ENCODE results near the gene MOV10L1.

Gene MOV10L1

GRCh38 chr22:50048836-50049235, 41.0 kb upstream of the MOV10L1 start:
- Histone ChIP-seq H3K4me3 (ENCODE audit: low read depth, low read length) (no peak overlapping the region), H3K36me3 (ENCODE audit: control insufficient read depth, insufficient read depth, low read length) (no peaks in the 10 kb centered on the region), H3K9ac (ENCODE audit: low read length) (no peak overlapping the region), H3K27me3 (ENCODE audit: control insufficient read depth, insufficient read depth, low read length) (no peaks in the 10 kb centered on the region; the same call in 1 of the 2 replicates), H3K9me3 (ENCODE audit: control insufficient read depth, insufficient read depth, low read depth, low read length) (peaks cover 1% of the 10 kb centered on the region; the same call in 1 of the 2 replicates), H3K27ac (ENCODE audit: low read depth, low read length) (no peak overlapping the region), H3K4me1 (ENCODE audit: control insufficient read depth, insufficient read depth, low read length) (no peaks in the 10 kb centered on the region)

- Histone ChIP-seq H3K27ac (ENCODE audit: low read depth, low read length) (no peak overlapping the region), H3K36me3 (ENCODE audit: control insufficient read depth, insufficient read depth, low read length) (no peaks in the 10 kb centered on the region), H3K27me3 (ENCODE audit: control insufficient read depth, insufficient read depth, low read length) (no peaks in the 10 kb centered on the region; the same call in 1 of the 2 replicates), H3K4me1 (ENCODE audit: control insufficient read depth, insufficient read depth, low read length) (no peaks in the 10 kb centered on the region), H3K4me3 (ENCODE audit: low read depth, low read length) (no peak overlapping the region), H3K9me3 (ENCODE audit: control insufficient read depth, insufficient read depth, low read depth, low read length) (peaks cover 3% of the 10 kb centered on the region; the same call in 1 of the 2 replicates), H3K9ac (ENCODE audit: low read length) (no peak overlapping the region)
These were observed 40.3 kb upstream of the MOV10L1 start for GRCh38 chr22:50049299-50050195.

- Histone ChIP-seq H3K36me3 (ENCODE audit: control insufficient read depth, insufficient read depth, low read length) (no peaks in the 10 kb centered on the region), H3K4me1 (ENCODE audit: control insufficient read depth, insufficient read depth, low read length) (no peaks in the 10 kb centered on the region), H3K27ac (ENCODE audit: low read depth, low read length) (no peak overlapping the region), H3K9me3 (ENCODE audit: control insufficient read depth, insufficient read depth, low read depth, low read length) (peaks cover 3% of the 10 kb centered on the region; the same call in 1 of the 2 replicates), H3K27me3 (ENCODE audit: control insufficient read depth, insufficient read depth, low read length) (no peaks in the 10 kb centered on the region; the same call in 1 of the 2 replicates), H3K9ac (ENCODE audit: low read length) (no peak overlapping the region), H3K4me3 (ENCODE audit: low read depth, low read length) (no peak overlapping the region)
These were observed 37.9 kb upstream of the MOV10L1 start for GRCh38 chr22:50051930-50052329.

GRCh38 chr22:50053861-50054260, 35.9 kb upstream of the MOV10L1 start:
- no peaks in the 10 kb centered on the region for H3K36me3 ChIP-seq (ENCODE audit: control insufficient read depth, insufficient read depth, low read length)
- peaks cover 3% of the 10 kb centered on the region; the same call in 1 of the 2 replicates for H3K9me3 ChIP-seq (ENCODE audit: control insufficient read depth, insufficient read depth, low read depth, low read length)
- H3K27ac ChIP-seq (ENCODE audit: low read depth, low read length), result no peak overlapping the region
- H3K9ac ChIP-seq (ENCODE audit: low read length), result no peak overlapping the region
- H3K4me3 ChIP-seq (ENCODE audit: low read depth, low read length), result no peak overlapping the region
- peaks cover 14% of the 10 kb centered on the region for H3K27me3 ChIP-seq (ENCODE audit: control insufficient read depth, insufficient read depth, low read length)
- H3K4me1 ChIP-seq (ENCODE audit: control insufficient read depth, insufficient read depth, low read length), result no peaks in the 10 kb centered on the region

- Histone ChIP-seq H3K27me3 (ENCODE audit: control insufficient read depth, insufficient read depth, low read length) (peaks cover 15% of the 10 kb centered on the region), H3K27ac (ENCODE audit: low read depth, low read length) (no peak overlapping the region), H3K9ac (ENCODE audit: low read length) (no peak overlapping the region), H3K36me3 (ENCODE audit: control insufficient read depth, insufficient read depth, low read length) (no peaks in the 10 kb centered on the region), H3K9me3 (ENCODE audit: control insufficient read depth, insufficient read depth, low read depth, low read length) (peaks cover 3% of the 10 kb centered on the region; the same call in 1 of the 2 replicates), H3K4me3 (ENCODE audit: low read depth, low read length) (no peak overlapping the region), H3K4me1 (ENCODE audit: control insufficient read depth, insufficient read depth, low read length) (no peaks in the 10 kb centered on the region; the same call in 1 of the 2 replicates)
These were observed 33.4 kb upstream of the MOV10L1 start for GRCh38 chr22:50056214-50056972.

GRCh38 chr22:50057278-50058060, 32.3 kb upstream of the MOV10L1 start:
- Histone ChIP-seq H3K27me3 (ENCODE audit: control insufficient read depth, insufficient read depth, low read length) (peaks cover 15% of the 10 kb centered on the region), H3K36me3 (ENCODE audit: control insufficient read depth, insufficient read depth, low read length) (no peaks in the 10 kb centered on the region), H3K4me1 (ENCODE audit: control insufficient read depth, insufficient read depth, low read length) (no peaks in the 10 kb centered on the region; the same call in 1 of the 2 replicates)

GRCh38 chr22:50058061-50058905, 31.5 kb upstream of the MOV10L1 start, which contains the start of gene TTLL8:
TSS of gene TTLL8 (minus strand) at chr22:50058298.
- Histone ChIP-seq H3K27ac (ENCODE audit: low read depth, low read length) (no peak within 1 kb of the TSS), H3K4me1 (ENCODE audit: control insufficient read depth, insufficient read depth, low read length) (no peaks in the 10 kb centered on the region; the same call in 1 of the 2 replicates), H3K9me3 (ENCODE audit: control insufficient read depth, insufficient read depth, low read depth, low read length) (peaks cover 3% of the 10 kb centered on the region; the same call in 1 of the 2 replicates), H3K36me3 (ENCODE audit: control insufficient read depth, insufficient read depth, low read length) (no peaks in the 10 kb centered on the region), H3K9ac (ENCODE audit: low read length) (no peak within 1 kb of the TSS), H3K4me3 (ENCODE audit: low read depth, low read length) (peak within 1 kb of the TSS; percentile 68), H3K27me3 (ENCODE audit: control insufficient read depth, insufficient read depth, low read length) (peaks cover 15% of the 10 kb centered on the region)

More at GRCh38 chr22:50057278-50058060, 32.3 kb upstream of the MOV10L1 start:
- Histone ChIP-seq H3K9me3 (ENCODE audit: control insufficient read depth, insufficient read depth, low read depth, low read length) (peaks cover 3% of the 10 kb centered on the region; the same call in 1 of the 2 replicates), H3K4me3 (ENCODE audit: low read depth, low read length) (0 out of 2 replicates have a peak overlapping the region, but pooled peaks have one; percentile 23), H3K27ac (ENCODE audit: low read depth, low read length) (no peak overlapping the region), H3K9ac (ENCODE audit: low read length) (no peak overlapping the region)

GRCh38 chr22:50058906-50059880, 30.6 kb upstream of the MOV10L1 start:
- Histone ChIP-seq H3K4me3 (ENCODE audit: low read depth, low read length) (peak overlapping the region; percentile 68), H3K9me3 (ENCODE audit: control insufficient read depth, insufficient read depth, low read depth, low read length) (no peaks in the 10 kb centered on the region), H3K4me1 (ENCODE audit: control insufficient read depth, insufficient read depth, low read length) (no peaks in the 10 kb centered on the region; the same call in 1 of the 2 replicates), H3K27ac (ENCODE audit: low read depth, low read length) (no peak overlapping the region), H3K36me3 (ENCODE audit: control insufficient read depth, insufficient read depth, low read length) (no peaks in the 10 kb centered on the region), H3K27me3 (ENCODE audit: control insufficient read depth, insufficient read depth, low read length) (peaks cover 15% of the 10 kb centered on the region), H3K9ac (ENCODE audit: low read length) (no peak overlapping the region)

DNA sequence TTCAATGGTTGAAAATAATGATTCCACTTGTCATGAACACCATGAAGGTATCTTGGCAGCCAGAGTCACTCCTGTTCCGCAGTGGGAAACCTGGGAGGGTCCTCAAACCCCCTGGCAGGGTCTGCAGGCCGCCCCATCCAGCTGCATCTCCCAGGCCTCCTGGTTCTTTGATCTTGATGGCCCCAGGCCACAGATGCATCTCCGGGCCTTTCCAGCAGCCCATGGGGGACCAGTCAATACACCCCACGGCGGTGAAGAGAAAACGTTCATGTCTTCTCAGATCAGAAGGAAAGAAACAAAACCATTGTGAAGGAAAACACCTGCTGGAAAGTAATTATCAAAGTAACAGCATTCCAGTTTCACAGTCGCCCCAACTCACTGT, 29.9 kb upstream of the MOV10L1 start:
- no peaks in the 10 kb centered on the region for H3K9me3 ChIP-seq (ENCODE audit: control insufficient read depth, insufficient read depth, low read depth, low read length)
- peaks cover 15% of the 10 kb centered on the region for H3K27me3 ChIP-seq (ENCODE audit: control insufficient read depth, insufficient read depth, low read length)
- no peak overlapping the region for H3K27ac ChIP-seq (ENCODE audit: low read depth, low read length)
- no peaks in the 10 kb centered on the region; the same call in 1 of the 2 replicates for H3K4me1 ChIP-seq (ENCODE audit: control insufficient read depth, insufficient read depth, low read length)
- no peaks in the 10 kb centered on the region for H3K36me3 ChIP-seq (ENCODE audit: control insufficient read depth, insufficient read depth, low read length)
- no peak overlapping the region for H3K9ac ChIP-seq (ENCODE audit: low read length)
- peak overlapping the region; percentile 68; the same call in 1 of the 2 replicates for H3K4me3 ChIP-seq (ENCODE audit: low read depth, low read length)

All from HUES6 (cell line).